ENCODE results near the gene LILRB3. TPM values are rescaled to one million over a fixed set of nuclear protein-coding genes. Genes with fewer than 3 reads are reported as not detected.
"Not testable (repeated sequence)": the region's sequence is repeated elsewhere in the genome, so short reads cannot be mapped to it uniquely, and the experiment has no call there.

Gene LILRB3
- total RNA-seq, 5 donors from 2014 or later (not counting 1 experiment from before 2014, with no cell fraction given) = 0.72 to 2.8 (median 1.1) TPM

GRCh38 chr19:54194463-54194862, 28.3 kb downstream of the LILRB3 start:
- DNase-seq; H3K27ac ChIP-seq (ENCODE audit: low read length); H3K27ac Mint-ChIP-seq; ATAC-seq (replicated peaks in 1 of 4); H3K27me3 Mint-ChIP-seq; H3K9me3 Mint-ChIP-seq; H3K9me3 ChIP-seq; H3K4me3 ChIP-seq (ENCODE audit: control insufficient read depth in 1 of 2, extremely low read depth in 1 of 2, low read length in 1 of 2); CTCF ChIA-PET; H3K27me3 ChIP-seq (replicated peaks in 1 of 2; ENCODE audit: control insufficient read depth in 2 of 2, extremely low read depth in 1 of 2, insufficient read depth in 2 of 2, low read length in 1 of 2); H3K4me3 Mint-ChIP-seq: not testable (repeated sequence)
- POLR2A ChIA-PET = interaction anchor here in 1 of 2 donors (0.6 kb wide), 1 partner anchor 89 kb away, joined by 11 read pairs; no protein-coding TSS in a partner anchor
- Histone ChIP-seq H3K36me3 (ENCODE audit: control insufficient read depth in 2 of 2, extremely low read depth in 1 of 2, insufficient read depth in 1 of 2, low read length in 1 of 2) (peaks cover 0 to 28% of the 10 kb centered on the region in 2 donors), H3K4me1 (ENCODE audit: control insufficient read depth in 1 of 2, extremely low read depth in 1 of 2, insufficient read depth in 2 of 2, low read length in 2 of 2) (peaks cover 5 to 16% of the 10 kb centered on the region in 2 experiments)
- Mint-ChIP-seq H3K4me1 (peaks cover 23 to 33% (median 26%) of the 10 kb centered on the region in 3 donors), H3K36me3 (peaks cover 13% of the 10 kb centered on the region)
- 100% methylated on average over 5 of the region's 12 CpGs for WGBS (ENCODE audit: insufficient coverage)

DNA sequence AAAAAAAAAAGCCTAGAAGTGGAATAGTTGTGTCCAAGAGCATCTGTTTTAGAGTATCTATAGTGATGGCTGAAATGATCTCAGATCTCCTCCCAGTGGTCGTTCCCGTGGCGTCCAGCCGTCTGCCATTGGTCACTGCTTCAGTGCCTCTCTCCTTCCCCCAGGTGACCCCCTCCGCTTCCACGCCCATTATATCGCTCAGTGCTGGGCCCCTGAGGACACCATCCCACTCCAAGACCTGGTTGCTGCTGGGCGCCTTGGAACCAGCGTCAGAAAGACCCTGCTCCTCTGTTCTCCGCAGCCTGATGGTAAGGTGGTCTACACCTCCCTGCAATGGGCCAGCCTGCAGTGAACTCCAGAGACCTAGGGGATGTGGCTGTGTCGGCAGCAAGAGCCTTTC, 29.8 kb downstream of the LILRB3 start:
- ATAC-seq (replicated peaks in 1 of 4) (no peak), DNase-seq (no peak)
- CTCF ChIA-PET = no interaction called here
- Mint-ChIP-seq H3K4me3 (peak overlapping the region; percentile 54 to 92 (median 59)), H3K36me3 (peaks cover 13% of the 10 kb centered on the region), H3K4me1 (peaks cover 30 to 39% (median 31%) of the 10 kb centered on the region in 3 donors), H3K27me3 (no peaks in the 10 kb centered on the region), H3K27ac (peak overlapping the region; percentile 34 to 49), H3K9me3 (no peaks in the 10 kb centered on the region)
- WGBS (ENCODE audit: insufficient coverage) = 98% methylated on average over 10 of the region's 11 CpGs
- POLR2A ChIA-PET = no interaction called here
- Histone ChIP-seq H3K27me3 (replicated peaks in 1 of 2; ENCODE audit: control insufficient read depth in 2 of 2, extremely low read depth in 1 of 2, insufficient read depth in 2 of 2, low read length in 1 of 2) (no peaks in the 10 kb centered on the region), H3K4me1 (ENCODE audit: control insufficient read depth in 1 of 2, extremely low read depth in 1 of 2, insufficient read depth in 2 of 2, low read length in 2 of 2) (peaks cover 12 to 26% of the 10 kb centered on the region in 2 experiments), H3K9me3 (no peaks in the 10 kb centered on the region), H3K36me3 (ENCODE audit: control insufficient read depth in 2 of 2, extremely low read depth in 1 of 2, insufficient read depth in 1 of 2, low read length in 1 of 2) (peaks cover 0 to 28% of the 10 kb centered on the region in 2 donors), H3K4me3 (ENCODE audit: control insufficient read depth in 1 of 2, extremely low read depth in 1 of 2, low read length in 1 of 2) (no peak overlapping the region), H3K27ac (ENCODE audit: low read length) (no peak overlapping the region)

GRCh38 chr19:54191811-54192453, 30.9 kb downstream of the LILRB3 start:
- DNase-seq = no peak
- peak overlapping the region; percentile 70 for H3K27ac ChIP-seq (ENCODE audit: low read length)
- peaks cover 2 to 28% of the 10 kb centered on the region in 2 donors for H3K36me3 ChIP-seq (ENCODE audit: control insufficient read depth in 2 of 2, extremely low read depth in 1 of 2, insufficient read depth in 1 of 2, low read length in 1 of 2)
- Mint-ChIP-seq H3K9me3 (no peaks in the 10 kb centered on the region), H3K27me3 (no peaks in the 10 kb centered on the region), H3K27ac (peak overlapping the region; percentile 85 to 89), H3K4me3 (peak overlapping the region; percentile 87 to 92 (median 92)), H3K4me1 (peaks cover 40 to 50% (median 41%) of the 10 kb centered on the region in 3 donors), H3K36me3 (peaks cover 13% of the 10 kb centered on the region)
- ChIA-PET POLR2A (interaction anchor here in 1 of 2 donors (2.1 kb wide), 1 partner anchor 55 kb away, joined by 7 read pairs; the partner anchor contains the start of gene CNOT3), CTCF (interaction anchor here (0.6 to 3.2 kb wide), 4 partner anchors 9 to 55 kb away, joined by 4 to 26 read pairs (median 8); partner anchors contain the start of genes CNOT3 (in 1 of the 2), LENG1 (in 1 of the 2) and RPS9 (in 1 of the 2))
- peak overlapping the region; percentile 79 to 84 for H3K4me3 ChIP-seq (ENCODE audit: control insufficient read depth in 1 of 2, extremely low read depth in 1 of 2, low read length in 1 of 2)
- H3K4me1 ChIP-seq (ENCODE audit: control insufficient read depth in 1 of 2, extremely low read depth in 1 of 2, insufficient read depth in 2 of 2, low read length in 2 of 2) = peaks cover 17 to 27% of the 10 kb centered on the region in 2 experiments
- no peak for ATAC-seq (replicated peaks in 1 of 4)
- H3K9me3 ChIP-seq = no peaks in the 10 kb centered on the region
- 70% methylated on average over 11 of the region's 19 CpGs for WGBS (ENCODE audit: insufficient coverage)
- H3K27me3 ChIP-seq (replicated peaks in 1 of 2; ENCODE audit: control insufficient read depth in 2 of 2, extremely low read depth in 1 of 2, insufficient read depth in 2 of 2, low read length in 1 of 2) = no peaks in the 10 kb centered on the region

GRCh38 chr19:54191011-54191810, 31.6 kb downstream of the LILRB3 start, which contains the start of gene TSEN34:
Gene TSEN34 (plus strand): TSS chr19:54191308. CDS start chr19:54191365, 57 bp downstream.
- ChIA-PET POLR2A (interaction anchor here in 1 of 2 donors (1.0 to 2.4 kb wide), 4 partner anchors 10 to 76 kb away, joined by 4 to 18 read pairs (median 6); partner anchors contain the start of genes CNOT3, RPS9 and TFPT), CTCF (interaction anchor here (0.6 to 3.2 kb wide), 6 partner anchors 7 to 54 kb away, joined by 3 to 26 read pairs (median 5); partner anchors contain the start of genes CNOT3 (in 1 of the 2), LENG1 (in 1 of the 2) and RPS9 (in 1 of the 2))
- peak within 1 kb of the TSS; percentile 99 to 100 for H3K27ac Mint-ChIP-seq
- peak within 1 kb of the TSS; percentile 79 to 84 for H3K4me3 ChIP-seq (ENCODE audit: control insufficient read depth in 1 of 2, extremely low read depth in 1 of 2, low read length in 1 of 2)
- no peaks in the 10 kb centered on the region for H3K27me3 Mint-ChIP-seq
- ATAC-seq (replicated peaks in 1 of 4) = peak; percentile 36 to 44 (median 38)
- H3K36me3 ChIP-seq (ENCODE audit: control insufficient read depth in 2 of 2, extremely low read depth in 1 of 2, insufficient read depth in 1 of 2, low read length in 1 of 2) = peaks cover 2 to 35% of the 10 kb centered on the region in 2 donors
- no peaks in the 10 kb centered on the region for H3K9me3 ChIP-seq
- H3K4me1 Mint-ChIP-seq = peaks cover 42 to 52% (median 43%) of the 10 kb centered on the region in 3 donors
- H3K36me3 Mint-ChIP-seq = peaks cover 13% of the 10 kb centered on the region
- no peaks in the 10 kb centered on the region for H3K27me3 ChIP-seq (replicated peaks in 1 of 2; ENCODE audit: control insufficient read depth in 2 of 2, extremely low read depth in 1 of 2, insufficient read depth in 2 of 2, low read length in 1 of 2)
- 2% methylated on average over 77 of the region's 77 CpGs for WGBS (ENCODE audit: insufficient coverage)
- peaks cover 17 to 27% of the 10 kb centered on the region in 2 experiments for H3K4me1 ChIP-seq (ENCODE audit: control insufficient read depth in 1 of 2, extremely low read depth in 1 of 2, insufficient read depth in 2 of 2, low read length in 2 of 2)
- peak in 20 of 35 experiments; percentile 75 to 94 (median 84) for DNase-seq
- peak within 1 kb of the TSS; percentile 87 to 92 (median 92) for H3K4me3 Mint-ChIP-seq
- no peaks in the 10 kb centered on the region for H3K9me3 Mint-ChIP-seq
- peak within 1 kb of the TSS; percentile 100 for H3K27ac ChIP-seq (ENCODE audit: low read length)

GRCh38 chr19:54190503-54191010, 32.2 kb downstream of the LILRB3 start:
- peak overlapping the region; percentile 87 to 92 (median 92) for H3K4me3 Mint-ChIP-seq
- WGBS (ENCODE audit: insufficient coverage) = 0% methylated on average over 51 of the region's 56 CpGs
- peaks cover 17 to 27% of the 10 kb centered on the region in 2 experiments for H3K4me1 ChIP-seq (ENCODE audit: control insufficient read depth in 1 of 2, extremely low read depth in 1 of 2, insufficient read depth in 2 of 2, low read length in 2 of 2)
- DNase-seq = peak; percentile 99 to 100 (median 100)
- peak; percentile 64 to 67 (median 66) for ATAC-seq (replicated peaks in 1 of 4)
- no peaks in the 10 kb centered on the region for H3K27me3 ChIP-seq (replicated peaks in 1 of 2; ENCODE audit: control insufficient read depth in 2 of 2, extremely low read depth in 1 of 2, insufficient read depth in 2 of 2, low read length in 1 of 2)
- H3K4me3 ChIP-seq (ENCODE audit: control insufficient read depth in 1 of 2, extremely low read depth in 1 of 2, low read length in 1 of 2) = peak overlapping the region; percentile 79 to 84
- H3K27me3 Mint-ChIP-seq = no peaks in the 10 kb centered on the region
- peak overlapping the region; percentile 99 to 100 for H3K27ac Mint-ChIP-seq
- H3K27ac ChIP-seq (ENCODE audit: low read length) = peak overlapping the region; percentile 100
- POLR2A ChIA-PET = interaction anchor here in 1 of 2 donors (1.0 to 2.4 kb wide), 4 partner anchors 10 to 76 kb away, joined by 4 to 18 read pairs (median 6); partner anchors contain the start of genes CNOT3, RPS9 and TFPT
- H3K4me1 Mint-ChIP-seq = peaks cover 42 to 52% (median 43%) of the 10 kb centered on the region in 3 donors
- no peaks in the 10 kb centered on the region for H3K9me3 Mint-ChIP-seq
- CTCF ChIA-PET = interaction anchor here in 1 of 2 donors (1.0 to 3.2 kb wide), 5 partner anchors 8 to 53 kb away, joined by 3 to 26 read pairs (median 5); partner anchors contain the start of genes CNOT3 and LENG1
- H3K36me3 Mint-ChIP-seq = peaks cover 11% of the 10 kb centered on the region
- no peaks in the 10 kb centered on the region for H3K9me3 ChIP-seq
- H3K36me3 ChIP-seq (ENCODE audit: control insufficient read depth in 2 of 2, extremely low read depth in 1 of 2, insufficient read depth in 1 of 2, low read length in 1 of 2) = peaks cover 2 to 34% of the 10 kb centered on the region in 2 donors

Measured in T-cell (primary cell).